Peyer's patch (tissue), 4 donors: ENCODE measurements around the gene MEI1. TPM values are rescaled to one million over a fixed set of nuclear protein-coding genes. Genes with fewer than 3 reads are reported as not detected.

Source experiments
- DNase-seq, 3 donors: peaks; one replicate each; pipeline ENCODE4 v3.0.0-alpha.2; 2017 to 2019
- H3K27ac ChIP-seq, 4 donors: fragments of 200-600 bp; sonication (generic); one replicate each; pipeline ENCODE4 v1.5.1; 2016 to 2019
- H3K27me3 ChIP-seq, 2 donors: fragments of 200-600 bp; sonication (generic); one replicate each; pipeline ENCODE4 v1.5.1; 2019
- H3K36me3 ChIP-seq, 3 donors: fragments of 200-600 bp; sonication (generic); one replicate each; pipeline ENCODE4 v1.5.1; 2016 to 2019
- H3K4me1 ChIP-seq, 4 donors: fragments of 200-600 bp; sonication (generic); one replicate each; pipeline ENCODE4 v1.5.1; 2016 to 2019
- H3K4me3 ChIP-seq, 4 donors: fragments of 200-600 bp; sonication (generic); 1 replicate in 3 of 4; 2 replicates in 1 of 4; pipeline ENCODE4 v1.5.1; 2016 to 2019; ENCODE audit warnings: mild to moderate bottlenecking in 1 of 4
- H3K9me3 ChIP-seq, 4 donors: fragments of 200-600 bp; sonication (generic); one replicate each; pipeline ENCODE4 v1.5.1; 2016 to 2019; ENCODE audit warnings: mild to moderate bottlenecking in 1 of 4
- POLR2A ChIP-seq, 2 donors: fragments of 450-650 bp; IDR thresholded peaks; one replicate each; pipeline ENCODE4 v1.5.1; 2017; ENCODE audit warnings: antibody characterized with exemption in 2 of 2, mild to moderate bottlenecking in 2 of 2, moderate library complexity in 2 of 2
- total RNA-seq, 4 donors: library from RNA; depleted of rRNA; stranded (reverse); fragments of >200 nt; gene quantifications; one replicate each; pipeline ENCODE4 v1.1.0, GENCODE V29; 2016
- TF ChIP-seq, protein P1 (sequence below), 6 experiments: fragments of 450-650 bp in 4 of 6; fragments of 200-600 bp in 2 of 6; sonication (generic) in 1 of 6; IDR thresholded peaks; one replicate each; pipeline ENCODE4 v1.5.1; 2017 to 2019; ENCODE audit warnings: antibody characterized with exemption in 6 of 6, mild to moderate bottlenecking in 3 of 6, moderate library complexity in 1 of 6

Gene MEI1
- total RNA-seq, 4 donors from 2014 or later: 1.1 to 20.6 (median 11.7) TPM

DNA sequence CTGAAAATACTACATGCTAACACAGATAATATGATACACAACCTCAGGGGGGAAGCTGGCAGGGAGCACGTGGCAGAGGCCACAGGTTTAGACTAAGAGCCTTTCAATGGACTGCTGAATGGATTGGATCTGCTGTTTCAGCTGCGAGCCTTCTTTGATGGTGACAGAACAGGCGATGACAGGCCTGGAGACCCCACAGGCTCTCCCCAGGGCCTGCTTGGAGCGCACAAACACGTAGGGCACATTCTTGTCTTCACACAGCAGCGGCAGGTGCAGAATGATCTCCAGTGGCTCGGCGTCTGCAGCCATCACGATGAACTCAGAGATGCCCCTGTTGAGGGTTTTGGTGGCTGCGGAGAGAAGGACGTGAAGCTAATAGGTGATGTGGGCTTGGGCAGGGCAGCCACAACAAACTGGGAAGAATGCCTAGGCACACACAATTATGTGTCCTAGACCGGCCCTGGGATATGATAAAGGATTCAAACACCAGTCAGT lies 24.4 kb upstream of the MEI1 start:
- Histone ChIP-seq H3K27me3 (no peaks in the 10 kb centered on the region), H3K4me1 (no peaks in the 10 kb centered on the region), H3K36me3 (peaks cover 0 to 54% (median 0%) of the 10 kb centered on the region in 3 donors), H3K9me3 (no peaks in the 10 kb centered on the region), H3K27ac (no peak overlapping the region), H3K4me3 (no peak overlapping the region)
- DNase-seq: no peak
- TF ChIP-seq POLR2A (IDR thresholded peaks at IDR 0.05): no peak
- TF ChIP-seq, protein P1, sequence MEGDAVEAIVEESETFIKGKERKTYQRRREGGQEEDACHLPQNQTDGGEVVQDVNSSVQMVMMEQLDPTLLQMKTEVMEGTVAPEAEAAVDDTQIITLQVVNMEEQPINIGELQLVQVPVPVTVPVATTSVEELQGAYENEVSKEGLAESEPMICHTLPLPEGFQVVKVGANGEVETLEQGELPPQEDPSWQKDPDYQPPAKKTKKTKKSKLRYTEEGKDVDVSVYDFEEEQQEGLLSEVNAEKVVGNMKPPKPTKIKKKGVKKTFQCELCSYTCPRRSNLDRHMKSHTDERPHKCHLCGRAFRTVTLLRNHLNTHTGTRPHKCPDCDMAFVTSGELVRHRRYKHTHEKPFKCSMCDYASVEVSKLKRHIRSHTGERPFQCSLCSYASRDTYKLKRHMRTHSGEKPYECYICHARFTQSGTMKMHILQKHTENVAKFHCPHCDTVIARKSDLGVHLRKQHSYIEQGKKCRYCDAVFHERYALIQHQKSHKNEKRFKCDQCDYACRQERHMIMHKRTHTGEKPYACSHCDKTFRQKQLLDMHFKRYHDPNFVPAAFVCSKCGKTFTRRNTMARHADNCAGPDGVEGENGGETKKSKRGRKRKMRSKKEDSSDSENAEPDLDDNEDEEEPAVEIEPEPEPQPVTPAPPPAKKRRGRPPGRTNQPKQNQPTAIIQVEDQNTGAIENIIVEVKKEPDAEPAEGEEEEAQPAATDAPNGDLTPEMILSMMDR (IDR thresholded peaks at IDR 0.05): no peak

DNA sequence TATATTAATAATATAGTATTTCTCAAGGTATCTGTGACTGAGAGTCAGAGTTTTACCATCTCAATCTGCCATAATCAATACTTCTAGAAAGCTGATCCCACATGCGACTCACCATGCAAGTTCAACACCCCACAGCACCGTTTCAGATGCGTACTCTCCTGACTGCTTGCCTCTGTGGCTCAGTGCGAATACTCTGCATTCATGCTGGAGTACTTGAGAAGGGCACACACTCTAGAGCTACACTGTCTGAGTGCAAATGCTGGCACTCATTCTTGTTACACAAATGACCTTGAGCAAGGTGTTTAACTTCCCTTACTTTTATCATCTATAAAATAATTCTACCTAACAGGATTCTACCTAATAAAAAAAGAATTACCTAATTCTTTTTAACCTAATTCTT lies 23.2 kb upstream of the MEI1 start:
- no peak for DNase-seq
- Histone ChIP-seq H3K9me3 (no peaks in the 10 kb centered on the region), H3K27me3 (no peaks in the 10 kb centered on the region), H3K27ac (no peak overlapping the region), H3K4me3 (no peak overlapping the region), H3K4me1 (no peaks in the 10 kb centered on the region), H3K36me3 (peaks cover 0 to 60% (median 0%) of the 10 kb centered on the region in 3 donors)
- TF ChIP-seq POLR2A (IDR thresholded peaks at IDR 0.05): no peak
- TF ChIP-seq, protein P1 (IDR thresholded peaks at IDR 0.05): no peak

DNA sequence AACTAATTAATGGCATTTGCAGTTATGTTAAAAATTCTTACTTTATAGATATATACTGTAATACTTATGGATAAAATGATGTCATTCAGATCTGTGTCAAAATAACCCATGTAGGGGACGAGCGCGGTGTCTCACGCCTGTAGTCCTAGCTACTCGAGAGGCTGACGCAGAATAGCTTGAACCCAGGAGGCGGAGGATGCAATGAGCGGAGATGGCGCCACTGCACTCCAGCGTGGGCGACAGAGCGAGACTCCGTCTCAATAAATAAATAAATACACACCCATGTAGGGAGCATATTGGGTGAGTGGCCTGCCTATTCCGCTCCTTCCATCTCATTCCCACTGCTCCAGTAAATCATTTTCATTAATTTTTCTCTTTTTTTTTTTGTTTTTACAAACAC lies 17.7 kb upstream of the MEI1 start:
- H3K9me3 ChIP-seq: no peaks in the 10 kb centered on the region
- no peaks in the 10 kb centered on the region for H3K27me3 ChIP-seq
- peak overlapping the region; percentile 59 to 70 (median 64) for H3K4me3 ChIP-seq
- no peak for TF ChIP-seq POLR2A (IDR thresholded peaks at IDR 0.05)
- TF ChIP-seq, protein P1 (IDR thresholded peaks at IDR 0.05): no peak
- peaks cover 0 to 35% (median 0%) of the 10 kb centered on the region in 3 donors for H3K36me3 ChIP-seq
- H3K4me1 ChIP-seq: no peaks in the 10 kb centered on the region
- H3K27ac ChIP-seq: peak overlapping the region in 3 of 4 donors; percentile 79 to 91 (median 82)
- DNase-seq: no peak

DNA sequence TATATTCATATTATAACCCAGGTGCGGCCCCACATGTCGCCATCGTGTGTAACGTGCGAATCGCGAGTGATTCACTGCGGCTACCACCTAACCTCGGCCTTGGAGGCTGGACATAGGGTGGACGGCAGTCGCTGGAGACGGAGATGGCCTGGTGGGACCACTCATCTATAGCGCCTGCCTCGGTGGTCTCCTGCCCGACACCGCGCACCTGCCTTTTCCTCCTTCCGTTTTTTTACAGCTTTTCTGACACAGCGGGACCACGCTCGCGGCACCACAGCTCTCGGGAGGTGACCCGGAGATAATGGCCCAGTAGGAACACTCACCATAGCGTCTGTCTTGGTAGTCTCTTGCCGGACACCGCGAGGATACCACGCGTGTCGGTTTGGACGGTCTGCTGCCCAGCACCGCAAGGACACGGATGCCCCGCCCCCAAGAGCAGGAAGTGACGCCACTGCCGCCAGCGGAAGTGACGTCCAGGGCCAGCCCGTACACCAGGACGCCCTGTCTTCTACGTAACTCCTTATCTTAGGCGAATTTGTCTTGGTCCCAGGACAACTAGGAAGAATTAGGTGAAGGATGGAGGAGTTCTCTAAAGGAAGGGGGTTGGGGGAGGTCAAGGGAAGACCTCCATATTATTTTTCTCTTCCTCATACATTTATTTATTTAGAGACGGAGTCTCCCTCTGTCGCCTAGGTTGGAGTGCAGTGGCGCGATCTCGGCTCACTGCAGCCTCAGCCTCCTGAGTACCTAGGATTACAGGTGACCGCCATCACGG lies 17.1 kb upstream of the MEI1 start:
- TF ChIP-seq POLR2A (IDR thresholded peaks at IDR 0.05): peak; percentile 55 to 80
- TF ChIP-seq, protein P1 (IDR thresholded peaks at IDR 0.05): peak in 1 of 6 experiments; percentile 14
- peak overlapping the region; percentile 79 to 91 (median 82) for H3K27ac ChIP-seq
- peak; percentile 85 to 93 (median 89) for DNase-seq
- H3K27me3 ChIP-seq: no peaks in the 10 kb centered on the region
- peak overlapping the region; percentile 59 to 70 (median 64) for H3K4me3 ChIP-seq
- peaks cover 0 to 5% (median 2%) of the 10 kb centered on the region in 4 donors for H3K4me1 ChIP-seq
- H3K36me3 ChIP-seq: peaks cover 0 to 33% (median 0%) of the 10 kb centered on the region in 3 donors
- H3K9me3 ChIP-seq: no peaks in the 10 kb centered on the region

DNA sequence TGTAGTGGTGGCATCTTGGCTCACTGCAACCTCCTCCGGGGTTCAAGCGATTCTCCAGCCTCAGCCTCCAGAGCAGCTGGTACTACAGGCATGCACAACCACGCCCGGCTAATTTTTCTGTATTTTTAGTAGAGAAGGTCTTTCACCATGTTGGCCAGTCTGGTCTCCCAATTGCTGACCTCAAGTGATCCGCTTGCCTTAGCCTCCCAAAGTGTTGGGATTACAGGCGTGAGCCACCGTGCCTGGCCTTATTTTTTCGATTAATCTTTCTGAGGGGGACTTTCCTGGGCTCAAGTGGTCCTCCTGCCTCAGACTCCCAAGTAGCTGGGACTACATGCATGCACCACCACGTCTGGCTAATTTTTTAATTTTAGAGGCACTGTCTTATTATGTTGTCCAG lies 16.3 kb upstream of the MEI1 start:
- no peak for TF ChIP-seq POLR2A (IDR thresholded peaks at IDR 0.05)
- TF ChIP-seq, protein P1 (IDR thresholded peaks at IDR 0.05): no peak

More for the DNA sequence above, 16.3 kb upstream of the MEI1 start:
- Histone ChIP-seq H3K27me3 (no peaks in the 10 kb centered on the region), H3K4me3 (peak overlapping the region in 3 of 4 donors; percentile 59 to 70 (median 67)), H3K36me3 (peaks cover 0 to 24% (median 0%) of the 10 kb centered on the region in 3 donors), H3K9me3 (no peaks in the 10 kb centered on the region), H3K27ac (peak overlapping the region; percentile 79 to 91 (median 82)), H3K4me1 (peaks cover 0 to 13% (median 5%) of the 10 kb centered on the region in 4 donors)
- DNase-seq: no peak
